ENCODE results near the gene GCLC. TPM values are rescaled to one million over a fixed set of nuclear protein-coding genes. Genes with fewer than 3 reads are reported as not detected.

Gene GCLC
- total RNA-seq, 1 experiment from 2014 or later, result 37.2 TPM

- H3K27ac ChIP-seq (ENCODE audit: low read length), result no peak overlapping the region
- ChIA-PET CTCF (interaction anchor here (0.6 kb wide), 1 partner anchor 36 kb away, joined by 3 read pairs; no protein-coding TSS in a partner anchor), POLR2A (no interaction called here)
- in situ Hi-C loops (cut with HindIII; ENCODE audit: low pct_unique_long_range_greater_than_20kb, low sequenced_read_pairs) (no loop called here), intact Hi-C loops (cut with micrococcal nuclease; ENCODE audit: unreplicated experiment) (no loop called here)
- DNase-seq (ENCODE audit: low read depth, low spot score) (no peak), ATAC-seq (no peak)
- H3K27me3 ChIP-seq (ENCODE audit: control insufficient read depth, insufficient read depth, low read length), result no peaks in the 10 kb centered on the region
- no peak overlapping the region for H3K4me3 ChIP-seq (ENCODE audit: low read depth in 2 of 2, low read length in 2 of 2)
- H3K9me3 ChIP-seq (ENCODE audit: control insufficient read depth, insufficient read depth, low read depth, low read length), result no peaks in the 10 kb centered on the region
- no TSS peak for BruUV-seq (replicated peaks)
- H3K36me3 ChIP-seq (ENCODE audit: control insufficient read depth, insufficient read depth, low read length), result no peaks in the 10 kb centered on the region; the same call in 1 of the 2 replicates
- TF ChIP-seq TCF7L2 (IDR thresholded peaks at IDR 0.05; ENCODE audit: low read depth, low read length), result no peak
- no peak for TF ChIP-seq POLR2AphosphoS5 (IDR thresholded peaks at IDR 0.05; ENCODE audit: low read depth, low read length)
- TF ChIP-seq REST (IDR thresholded peaks at IDR 0.05; ENCODE audit: insufficient read depth in 1 of 2, low read depth in 2 of 2, low read length in 1 of 2), result no peak
- TF ChIP-seq, protein P1, sequence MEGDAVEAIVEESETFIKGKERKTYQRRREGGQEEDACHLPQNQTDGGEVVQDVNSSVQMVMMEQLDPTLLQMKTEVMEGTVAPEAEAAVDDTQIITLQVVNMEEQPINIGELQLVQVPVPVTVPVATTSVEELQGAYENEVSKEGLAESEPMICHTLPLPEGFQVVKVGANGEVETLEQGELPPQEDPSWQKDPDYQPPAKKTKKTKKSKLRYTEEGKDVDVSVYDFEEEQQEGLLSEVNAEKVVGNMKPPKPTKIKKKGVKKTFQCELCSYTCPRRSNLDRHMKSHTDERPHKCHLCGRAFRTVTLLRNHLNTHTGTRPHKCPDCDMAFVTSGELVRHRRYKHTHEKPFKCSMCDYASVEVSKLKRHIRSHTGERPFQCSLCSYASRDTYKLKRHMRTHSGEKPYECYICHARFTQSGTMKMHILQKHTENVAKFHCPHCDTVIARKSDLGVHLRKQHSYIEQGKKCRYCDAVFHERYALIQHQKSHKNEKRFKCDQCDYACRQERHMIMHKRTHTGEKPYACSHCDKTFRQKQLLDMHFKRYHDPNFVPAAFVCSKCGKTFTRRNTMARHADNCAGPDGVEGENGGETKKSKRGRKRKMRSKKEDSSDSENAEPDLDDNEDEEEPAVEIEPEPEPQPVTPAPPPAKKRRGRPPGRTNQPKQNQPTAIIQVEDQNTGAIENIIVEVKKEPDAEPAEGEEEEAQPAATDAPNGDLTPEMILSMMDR (IDR thresholded peaks at IDR 0.05), result no peak
- TF ChIP-seq SIN3A (IDR thresholded peaks at IDR 0.05; ENCODE audit: borderline replicate concordance, insufficient read depth, low read depth, low read length), result no peak
- no peaks in the 10 kb centered on the region for H3K4me1 ChIP-seq (ENCODE audit: control insufficient read depth, insufficient read depth, low read length)
Measured at GRCh38 chr6:53499094-53499493, 45.8 kb downstream of the GCLC start.

- no peak overlapping the region for H3K4me3 ChIP-seq (ENCODE audit: low read depth in 2 of 2, low read length in 2 of 2)
- CTCF ChIA-PET, result no interaction called here
- no peaks in the 10 kb centered on the region; the same call in 1 of the 2 replicates for H3K4me1 ChIP-seq (ENCODE audit: control insufficient read depth, insufficient read depth, low read length)
- H3K27ac ChIP-seq (ENCODE audit: low read length), result no peak overlapping the region
- no peak for ATAC-seq
- in situ Hi-C loops (cut with HindIII; ENCODE audit: low pct_unique_long_range_greater_than_20kb, low sequenced_read_pairs), result no loop called here
- no peaks in the 10 kb centered on the region for H3K9me3 ChIP-seq (ENCODE audit: control insufficient read depth, insufficient read depth, low read depth, low read length)
- no peaks in the 10 kb centered on the region; the same call in 1 of the 2 replicates for H3K36me3 ChIP-seq (ENCODE audit: control insufficient read depth, insufficient read depth, low read length)
- POLR2A ChIA-PET, result no interaction called here
- no peak for DNase-seq (ENCODE audit: low read depth, low spot score)
- TF ChIP-seq POLR2AphosphoS5 (IDR thresholded peaks at IDR 0.05; ENCODE audit: low read depth, low read length), result no peak
- TF ChIP-seq, protein P1 (IDR thresholded peaks at IDR 0.05), result no peak
- no peak for TF ChIP-seq TCF7L2 (IDR thresholded peaks at IDR 0.05; ENCODE audit: low read depth, low read length)
- no peak for TF ChIP-seq REST (IDR thresholded peaks at IDR 0.05; ENCODE audit: insufficient read depth in 1 of 2, low read depth in 2 of 2, low read length in 1 of 2)
- TF ChIP-seq SIN3A (IDR thresholded peaks at IDR 0.05; ENCODE audit: borderline replicate concordance, insufficient read depth, low read depth, low read length), result no peak
- BruUV-seq (replicated peaks), result no TSS peak
- intact Hi-C loops (cut with micrococcal nuclease; ENCODE audit: unreplicated experiment), result no loop called here
- no peaks in the 10 kb centered on the region for H3K27me3 ChIP-seq (ENCODE audit: control insufficient read depth, insufficient read depth, low read length)
Measured at GRCh38 chr6:53498649-53499048, 46.3 kb downstream of the GCLC start.

Data from Panc1 (cell line).